GM19372 (cell line): ENCODE results near the gene KLHL5.
A peak's percentile ranks its signal among the peaks of the same experiment; 100 is the strongest.
"Not testable (repeated sequence)": the region's sequence is repeated elsewhere in the genome, so short reads cannot be mapped to it uniquely, and the experiment has no call there.

Source experiments
- ATAC-seq: cut with Tn5 transposase; IDR thresholded peaks from one replicate; pipeline ENCODE4 v1.9.1; 2021; ENCODE audit warnings: mild to moderate bottlenecking, low read depth, moderate library complexity; ENCODE audit not compliant: unreplicated experiment

KLHL5 gene

GRCh38 chr4:39062094-39062769, at the start of gene KLHL5:
TSS of gene KLHL5 (plus strand) at chr4:39062232. CDS start at chr4:39062653, 421 bp downstream.
- no peak for ATAC-seq

- no peak for ATAC-seq
Observed at GRCh38 chr4:39014028-39014427, 48.0 kb upstream of the KLHL5 start.

GRCh38 chr4:39020130-39020529, 41.9 kb upstream of the KLHL5 start:
- ATAC-seq = no peak

- no peak for ATAC-seq
Observed at GRCh38 chr4:39021631-39022030, 40.4 kb upstream of the KLHL5 start.

- ATAC-seq = no peak
Observed at GRCh38 chr4:39022241-39022640, 39.8 kb upstream of the KLHL5 start.

- no peak for ATAC-seq
Observed at GRCh38 chr4:39023059-39023458, 39.0 kb upstream of the KLHL5 start.

- ATAC-seq = no peak
Observed at GRCh38 chr4:39024311-39024865, 37.6 kb upstream of the KLHL5 start.

- no peak for ATAC-seq
Observed at GRCh38 chr4:39025552-39026085, 36.4 kb upstream of the KLHL5 start.

- ATAC-seq = no peak
Observed at GRCh38 chr4:39026096-39026495, 35.9 kb upstream of the KLHL5 start.

GRCh38 chr4:39029752-39030694, 32.0 kb upstream of the KLHL5 start:
- ATAC-seq = peak; percentile 39

GRCh38 chr4:39030725-39031124, 31.3 kb upstream of the KLHL5 start:
- ATAC-seq = peak; percentile 10

- not testable (repeated sequence) for ATAC-seq
Observed at GRCh38 chr4:39031590-39032020, 30.4 kb upstream of the KLHL5 start.

GRCh38 chr4:39032218-39033085, 29.6 kb upstream of the KLHL5 start, which contains the start of gene TMEM156:
TSS of gene TMEM156 (minus strand) at chr4:39032409. CDS start at chr4:39032313, 96 bp downstream.
- peak; percentile 52 for ATAC-seq

GRCh38 chr4:39036172-39036571, 25.9 kb upstream of the KLHL5 start:
- ATAC-seq = no peak

- ATAC-seq = no peak
Observed at GRCh38 chr4:39037491-39037825, 24.6 kb upstream of the KLHL5 start.

GRCh38 chr4:39037941-39038340, 24.1 kb upstream of the KLHL5 start:
- ATAC-seq = no peak

- ATAC-seq = no peak
Observed at GRCh38 chr4:39039108-39039507, 22.9 kb upstream of the KLHL5 start.

GRCh38 chr4:39042366-39042765, 19.7 kb upstream of the KLHL5 start:
- no peak for ATAC-seq

GRCh38 chr4:39043058-39043860, 18.8 kb upstream of the KLHL5 start:
- no peak for ATAC-seq
